HUES64 (cell line): ENCODE measurements around the gene BCL10.
A peak's percentile ranks its signal among the peaks of the same experiment; 100 is the strongest.

Experiments used
- H3K27ac ChIP-seq: 2 replicates; pipeline ENCODE4 v1.7.0; 2013; ENCODE audit warnings: low read depth, low read length, inconsistent platforms
- H3K27me3 ChIP-seq: 2 replicates; pipeline ENCODE4 v1.6.1; 2013; ENCODE audit warnings: mild to moderate bottlenecking, low read length; ENCODE audit not compliant: insufficient read depth
- H3K36me3 ChIP-seq: 2 replicates; pipeline ENCODE4 v1.6.1; 2013; ENCODE audit warnings: mild to moderate bottlenecking, low read length; ENCODE audit not compliant: insufficient read depth
- H3K4me1 ChIP-seq: 2 replicates; pipeline ENCODE4 v1.6.1; 2013; ENCODE audit warnings: mild to moderate bottlenecking, low read length, moderate library complexity; ENCODE audit not compliant: insufficient read depth
- H3K4me3 ChIP-seq: 2 replicates; pipeline ENCODE4 v1.5.1; 2013; ENCODE audit warnings: mild to moderate bottlenecking, low read length, moderate library complexity
- H3K9ac ChIP-seq: 2 replicates; pipeline ENCODE4 v1.6.1; 2013; ENCODE audit warnings: mild to moderate bottlenecking, low read depth, low read length
- H3K9me3 ChIP-seq: 2 replicates; pipeline ENCODE4 v1.6.1; 2013; ENCODE audit warnings: low read depth, low read length; ENCODE audit not compliant: insufficient read depth
- WGBS: fragments of 150-250, 120-280 bp; methylation state at CpG from one replicate; pipeline ENCODE4 v1.1.7; 2013; ENCODE audit warnings: missing lambda C conversion rate; 5-methylcytosine and 5-hydroxymethylcytosine counted together

The BCL10 gene

GRCh38 chr1:85279458-85280080 is 3.1 kb upstream of the BCL10 start:
- Histone ChIP-seq H3K27ac (no peak overlapping the region), H3K27me3 (no peaks in the 10 kb centered on the region), H3K9me3 (peaks cover 3% of the 10 kb centered on the region; the same call in 1 of the 2 replicates), H3K4me1 (peaks cover 13% of the 10 kb centered on the region), H3K4me3 (no peak overlapping the region), H3K9ac (no peak overlapping the region), H3K36me3 (no peaks in the 10 kb centered on the region)
- WGBS, result 90% methylated on average over 10 of the region's 10 CpGs

- Histone ChIP-seq H3K27ac (no peak overlapping the region), H3K9ac (no peak overlapping the region)
- WGBS, result 87% methylated on average over 2 of the region's 2 CpGs
Measured at GRCh38 chr1:85278853-85279314, 2.5 kb upstream of the BCL10 start.

GRCh38 chr1:85277802-85278201 is 1.4 kb upstream of the BCL10 start:
- WGBS, result 93% methylated on average over 3 of the region's 4 CpGs
- H3K27ac ChIP-seq, result no peak overlapping the region
- H3K36me3 ChIP-seq, result peaks cover 3% of the 10 kb centered on the region
- H3K27me3 ChIP-seq, result no peaks in the 10 kb centered on the region
- H3K9me3 ChIP-seq, result no peaks in the 10 kb centered on the region
- H3K9ac ChIP-seq, result no peak overlapping the region
- peaks cover 13% of the 10 kb centered on the region for H3K4me1 ChIP-seq
- no peak overlapping the region for H3K4me3 ChIP-seq

More at GRCh38 chr1:85278853-85279314, 2.5 kb upstream of the BCL10 start:
- no peak overlapping the region for H3K4me3 ChIP-seq
- no peaks in the 10 kb centered on the region for H3K27me3 ChIP-seq
- H3K9me3 ChIP-seq, result no peaks in the 10 kb centered on the region
- H3K4me1 ChIP-seq, result peaks cover 13% of the 10 kb centered on the region
- no peaks in the 10 kb centered on the region for H3K36me3 ChIP-seq

GRCh38 chr1:85276978-85277639 is 677 bp upstream of the BCL10 start:
- H3K9ac ChIP-seq, result peak overlapping the region; percentile 29; the same call in 1 of the 2 replicates
- H3K4me1 ChIP-seq, result peaks cover 8% of the 10 kb centered on the region
- H3K4me3 ChIP-seq, result peak overlapping the region; percentile 87
- H3K27me3 ChIP-seq, result no peaks in the 10 kb centered on the region
- peaks cover 8% of the 10 kb centered on the region for H3K36me3 ChIP-seq
- no peaks in the 10 kb centered on the region for H3K9me3 ChIP-seq
- H3K27ac ChIP-seq, result peak overlapping the region; percentile 57; the same call in 1 of the 2 replicates
- 76% methylated on average over 9 of the region's 11 CpGs for WGBS

GRCh38 chr1:85275701-85276214 is 674 bp downstream of the BCL10 start:
- H3K9ac ChIP-seq, result peak overlapping the region; percentile 84
- peaks cover 6% of the 10 kb centered on the region; the same call in 1 of the 2 replicates for H3K4me1 ChIP-seq
- H3K9me3 ChIP-seq, result no peaks in the 10 kb centered on the region
- 2% methylated on average over 13 of the region's 13 CpGs for WGBS
- peak overlapping the region; percentile 96 for H3K27ac ChIP-seq
- H3K4me3 ChIP-seq, result peak overlapping the region; percentile 87
- peaks cover 21% of the 10 kb centered on the region for H3K36me3 ChIP-seq
- no peaks in the 10 kb centered on the region for H3K27me3 ChIP-seq

- H3K9me3 ChIP-seq, result no peaks in the 10 kb centered on the region
- WGBS, result 96% methylated on average over 1 of the region's 1 CpG
- H3K27ac ChIP-seq, result no peak overlapping the region
- H3K36me3 ChIP-seq, result peaks cover 28% of the 10 kb centered on the region
- no peaks in the 10 kb centered on the region for H3K27me3 ChIP-seq
- H3K9ac ChIP-seq, result peak overlapping the region; percentile 84; the same call in 1 of the 2 replicates
- peaks cover 6% of the 10 kb centered on the region; the same call in 1 of the 2 replicates for H3K4me1 ChIP-seq
- H3K4me3 ChIP-seq, result peak overlapping the region; percentile 87
Measured at GRCh38 chr1:85274969-85275453, 1.4 kb downstream of the BCL10 start.

- Histone ChIP-seq H3K4me1 (peaks cover 6% of the 10 kb centered on the region; the same call in 1 of the 2 replicates), H3K4me3 (no peak overlapping the region), H3K9ac (no peak overlapping the region), H3K27me3 (no peaks in the 10 kb centered on the region), H3K27ac (no peak overlapping the region), H3K36me3 (peaks cover 43% of the 10 kb centered on the region), H3K9me3 (no peaks in the 10 kb centered on the region)
Measured at GRCh38 chr1:85273397-85273796, 3.0 kb downstream of the BCL10 start.

- H3K27ac ChIP-seq, result no peak overlapping the region
- H3K9ac ChIP-seq, result no peak overlapping the region
- 94% methylated on average over 5 of the region's 5 CpGs for WGBS
- H3K36me3 ChIP-seq, result peaks cover 81% of the 10 kb centered on the region
- no peak overlapping the region for H3K4me3 ChIP-seq
- no peaks in the 10 kb centered on the region for H3K9me3 ChIP-seq
- H3K27me3 ChIP-seq, result no peaks in the 10 kb centered on the region
- H3K4me1 ChIP-seq, result no peaks in the 10 kb centered on the region
Measured at GRCh38 chr1:85268801-85269585, 7.4 kb downstream of the BCL10 start.

GRCh38 chr1:85267313-85267712 is 9.1 kb downstream of the BCL10 start:
- no peaks in the 10 kb centered on the region for H3K4me1 ChIP-seq
- 100% methylated on average over 2 of the region's 2 CpGs for WGBS
- peaks cover 80% of the 10 kb centered on the region for H3K36me3 ChIP-seq
- no peak overlapping the region for H3K9ac ChIP-seq
- H3K9me3 ChIP-seq, result no peaks in the 10 kb centered on the region
- no peaks in the 10 kb centered on the region for H3K27me3 ChIP-seq
- no peak overlapping the region for H3K4me3 ChIP-seq
- no peak overlapping the region for H3K27ac ChIP-seq

- Histone ChIP-seq H3K9ac (no peak overlapping the region), H3K27ac (no peak overlapping the region), H3K4me3 (no peak overlapping the region), H3K27me3 (no peaks in the 10 kb centered on the region), H3K36me3 (peaks cover 56% of the 10 kb centered on the region), H3K4me1 (no peaks in the 10 kb centered on the region; the same call in 1 of the 2 replicates), H3K9me3 (peaks cover 12% of the 10 kb centered on the region; the same call in 1 of the 2 replicates)
- 98% methylated on average over 2 of the region's 2 CpGs for WGBS
Measured at GRCh38 chr1:85264150-85264549, 12.3 kb downstream of the BCL10 start.
